ENCODE results near the gene RHOG.
"Not testable (repeated sequence)": the region's sequence is repeated elsewhere in the genome, so short reads cannot be mapped to it uniquely, and the experiment has no call there.

The RHOG gene

GRCh38 chr11:3867209-3868091 lies 26.7 kb upstream of the RHOG start:
- no peak overlapping the region for H3K4me3 ChIP-seq (ENCODE audit: low read length)
- no peak for TF ChIP-seq CTCF (IDR thresholded peaks at IDR 0.05; ENCODE audit: insufficient read depth, low read depth, low read length, missing control alignments)
- peak; percentile 54 for DNase-seq (ENCODE audit: low read depth)

GRCh38 chr11:3866836-3867208 lies 26.1 kb upstream of the RHOG start:
- DNase-seq (ENCODE audit: low read depth): no peak
- TF ChIP-seq CTCF (IDR thresholded peaks at IDR 0.05; ENCODE audit: insufficient read depth, low read depth, low read length, missing control alignments): no peak
- H3K4me3 ChIP-seq (ENCODE audit: low read length): no peak overlapping the region

DNA sequence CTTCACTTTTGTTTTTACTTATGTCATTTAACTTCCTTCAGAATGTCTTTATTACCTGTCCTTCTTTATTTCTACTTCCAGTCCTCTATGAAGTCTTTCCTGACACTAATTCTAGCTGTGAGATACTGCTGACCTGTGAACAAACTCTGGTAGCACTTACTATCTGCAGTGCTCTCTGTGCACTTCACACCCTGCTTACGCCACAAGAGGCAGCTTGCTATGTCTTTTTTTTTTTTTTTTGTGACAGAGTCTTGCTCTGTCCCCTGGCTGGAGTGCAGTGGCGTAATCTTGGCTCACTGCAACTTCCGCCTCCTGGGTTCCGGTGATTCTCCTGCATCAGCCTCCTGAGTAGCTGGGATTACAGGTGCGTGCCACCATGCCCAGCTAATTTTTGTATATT lies 25.4 kb upstream of the RHOG start:
- no peak overlapping the region for H3K4me3 ChIP-seq (ENCODE audit: low read length)
- TF ChIP-seq CTCF (IDR thresholded peaks at IDR 0.05; ENCODE audit: insufficient read depth, low read depth, low read length, missing control alignments): no peak
- DNase-seq (ENCODE audit: low read depth): no peak

- TF ChIP-seq CTCF (IDR thresholded peaks at IDR 0.05; ENCODE audit: insufficient read depth, low read depth, low read length, missing control alignments): no peak
- H3K4me3 ChIP-seq (ENCODE audit: low read length): no peak overlapping the region
- DNase-seq (ENCODE audit: low read depth): peak; percentile 79
These were observed 24.8 kb upstream of the RHOG start for GRCh38 chr11:3865388-3866193.

GRCh38 chr11:3861683-3862082 lies 20.9 kb upstream of the RHOG start:
- no peak for TF ChIP-seq CTCF (IDR thresholded peaks at IDR 0.05; ENCODE audit: insufficient read depth, low read depth, low read length, missing control alignments)
- H3K4me3 ChIP-seq (ENCODE audit: low read length): no peak overlapping the region
- no peak for DNase-seq (ENCODE audit: low read depth)

DNA sequence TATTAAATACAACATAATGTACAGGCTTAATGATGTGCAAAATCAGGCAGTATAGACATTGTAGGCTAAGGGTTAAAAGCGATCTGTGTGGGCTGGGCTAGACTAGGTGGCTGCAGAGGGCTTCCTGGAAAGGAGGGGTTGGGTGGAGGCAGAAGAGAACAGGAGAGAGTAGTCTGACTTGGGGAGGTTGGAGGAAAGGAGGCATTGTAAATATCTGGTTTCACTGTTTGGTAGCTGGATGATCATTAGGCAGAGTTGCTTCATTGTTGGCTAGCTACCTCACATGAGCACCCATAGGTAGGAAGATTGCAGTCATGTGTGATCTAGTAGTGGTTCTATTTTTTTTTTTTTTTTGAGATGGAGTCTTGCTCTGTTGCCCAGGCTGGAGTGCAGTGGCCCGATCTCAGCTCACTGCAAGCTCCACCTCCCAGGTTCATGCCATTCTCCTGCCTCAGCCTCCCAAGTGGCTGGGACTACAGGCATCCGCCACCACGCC lies 20.2 kb upstream of the RHOG start:
- not testable (repeated sequence) for H3K4me3 ChIP-seq (ENCODE audit: low read length); DNase-seq (ENCODE audit: low read depth)

GRCh38 chr11:3860375-3860774 lies 19.6 kb upstream of the RHOG start:
- no peak for DNase-seq (ENCODE audit: low read depth)
- TF ChIP-seq CTCF (IDR thresholded peaks at IDR 0.05; ENCODE audit: insufficient read depth, low read depth, low read length, missing control alignments): no peak
- no peak overlapping the region for H3K4me3 ChIP-seq (ENCODE audit: low read length)
